ENCODE results near the gene FAM168A. TPM values are rescaled to one million over a fixed set of nuclear protein-coding genes. Genes with fewer than 3 reads are reported as not detected.

The FAM168A gene
- total and polyA plus RNA-seq, 2 of the 8 experiments (the other 6 are each of a cell fraction or from before 2014, with no cell fraction given) = 17.1 to 21.6 TPM

- TF ChIP-seq NRF1 (IDR thresholded peaks at IDR 0.05; ENCODE audit: low read depth, low read length) = no peak
- TF ChIP-seq NANOG (IDR thresholded peaks at IDR 0.05; ENCODE audit: insufficient read depth, low read depth, low read length, poor library complexity, severe bottlenecking) = no peak
- no peak for TF ChIP-seq POLR2A (IDR thresholded peaks at IDR 0.05; ENCODE audit: control extremely low read depth in 1 of 2, low read depth in 2 of 2, low read length in 2 of 2)
Measured at GRCh38 chr11:73403541-73403940, 194.4 kb downstream of the FAM168A start (continued).

All from H1 (cell line).